H9 (cell line): Measurements from ENCODE around the gene ARHGEF6. TPM values are rescaled to one million over a fixed set of nuclear protein-coding genes. Genes with fewer than 3 reads are reported as not detected.

Source experiments
- DNase-seq: peaks from one replicate; pipeline ENCODE4 v3.0.0-alpha.2; 2017
- H2AFZ ChIP-seq: one replicate; pipeline ENCODE4 v1.6.1; 2013; ENCODE audit warnings: mild to moderate bottlenecking, low read length, control low read depth, moderate library complexity
- H2AK5ac ChIP-seq: 2 replicates; pipeline ENCODE4 v1.6.1; 2013; ENCODE audit warnings: low read length, control low read depth, mixed read lengths; ENCODE audit not compliant: insufficient read length
- H2BK120ac ChIP-seq: one replicate; pipeline ENCODE4 v1.6.1; 2013; ENCODE audit warnings: low read depth, mild to moderate bottlenecking, low read length, control low read depth, inconsistent platforms; ENCODE audit not compliant: poor library complexity, severe bottlenecking
- H2BK12ac ChIP-seq: 2 replicates; pipeline ENCODE4 v1.6.1; 2013; ENCODE audit warnings: low read length, control low read depth, mixed read lengths, low read depth; ENCODE audit not compliant: insufficient read length
- H2BK15ac ChIP-seq: 2 replicates; pipeline ENCODE4 v1.6.1; 2013; ENCODE audit warnings: low read depth, low read length, control low read depth
- H2BK20ac ChIP-seq: one replicate; pipeline ENCODE4 v1.6.1; 2013; ENCODE audit warnings: low read depth, mild to moderate bottlenecking, low read length, control low read depth, inconsistent platforms; ENCODE audit not compliant: poor library complexity, severe bottlenecking
- H2BK5ac ChIP-seq: 2 replicates; pipeline ENCODE4 v1.6.1; 2013; ENCODE audit warnings: low read length, control low read depth, mixed read lengths; ENCODE audit not compliant: insufficient read length
- H3K14ac ChIP-seq: 2 replicates; pipeline ENCODE4 v1.6.1; 2013; ENCODE audit warnings: low read length, control low read depth; ENCODE audit not compliant: insufficient read depth
- H3K18ac ChIP-seq: 2 replicates; pipeline ENCODE4 v1.6.1; 2013; ENCODE audit warnings: low read depth, mild to moderate bottlenecking, mixed read lengths, low read length, control low read depth; ENCODE audit not compliant: insufficient read length
- H3K23ac ChIP-seq: 2 replicates; pipeline ENCODE4 v1.6.1; 2013; ENCODE audit warnings: low read length, control low read depth, mixed read lengths, low read depth; ENCODE audit not compliant: insufficient read length
- H3K23me2 ChIP-seq: 2 replicates; pipeline ENCODE4 v1.6.1; 2013; ENCODE audit warnings: low read depth, mild to moderate bottlenecking, mixed read lengths, low read length, control low read depth; ENCODE audit not compliant: insufficient read length, poor library complexity, severe bottlenecking
- H3K27ac ChIP-seq: 2 replicates; pipeline ENCODE4 v1.5.1; 2013; ENCODE audit warnings: low read length, control low read depth, mixed read lengths, low read depth; ENCODE audit not compliant: insufficient read length
- H3K27me3 ChIP-seq: 2 replicates; pipeline ENCODE4 v1.6.1; 2013; ENCODE audit warnings: low read length, control low read depth, inconsistent platforms; ENCODE audit not compliant: insufficient read depth
- H3K4ac ChIP-seq: 2 replicates; pipeline ENCODE4 v1.6.1; 2013; ENCODE audit warnings: low read depth, mild to moderate bottlenecking, control low read depth, inconsistent platforms, low read length, moderate library complexity
- H3K4me1 ChIP-seq: 2 replicates; pipeline ENCODE4 v1.6.1; 2013; ENCODE audit warnings: low read length, control low read depth, inconsistent platforms; ENCODE audit not compliant: insufficient read depth
- H3K4me2 ChIP-seq: 2 replicates; pipeline ENCODE4 v1.6.1; 2013; ENCODE audit warnings: low read length, control low read depth, mixed read lengths; ENCODE audit not compliant: insufficient read length, insufficient read depth
- H3K56ac ChIP-seq: 2 replicates; pipeline ENCODE4 v1.6.1; 2013; ENCODE audit warnings: low read depth, mild to moderate bottlenecking, mixed read lengths, low read length, control low read depth; ENCODE audit not compliant: insufficient read length
- H3K79me1 ChIP-seq: 2 replicates; pipeline ENCODE4 v1.6.1; 2013; ENCODE audit warnings: low read depth, mild to moderate bottlenecking, moderate library complexity, low read length, control low read depth, inconsistent platforms; ENCODE audit not compliant: insufficient read depth, poor library complexity, severe bottlenecking
- H3K79me2 ChIP-seq: 2 replicates; pipeline ENCODE4 v1.6.1; 2013; ENCODE audit warnings: low read length, control low read depth, inconsistent platforms; ENCODE audit not compliant: insufficient read depth
- H3K9ac ChIP-seq: 2 replicates; pipeline ENCODE4 v1.6.1; 2013; ENCODE audit warnings: low read length, control low read depth, mixed read lengths; ENCODE audit not compliant: insufficient read length; ENCODE audit errors: extremely low read depth
- H3K9me3 ChIP-seq: one replicate; pipeline ENCODE4 v1.6.1; 2013; ENCODE audit warnings: low read depth, low read length, inconsistent platforms; ENCODE audit not compliant: control insufficient read depth
- H3T11ph ChIP-seq: one replicate; pipeline ENCODE4 v1.6.1; 2013; ENCODE audit warnings: mild to moderate bottlenecking, low read length, control low read depth, inconsistent platforms
- H4K20me1 ChIP-seq: one replicate; pipeline ENCODE4 v1.6.1; 2013; ENCODE audit not compliant: control insufficient read depth, insufficient read length, insufficient read depth
- H4K5ac ChIP-seq: 2 replicates; pipeline ENCODE4 v1.6.1; 2013; ENCODE audit warnings: low read depth, mild to moderate bottlenecking, mixed read lengths, low read length, control low read depth; ENCODE audit not compliant: insufficient read length
- H4K8ac ChIP-seq: replicated peaks from 2 replicates; pipeline ENCODE4 v1.6.1; 2013; ENCODE audit warnings: low read length, control low read depth, mixed read lengths, low read depth; ENCODE audit not compliant: insufficient read length
- H4K91ac ChIP-seq: 2 replicates; pipeline ENCODE4 v1.6.1; 2013; ENCODE audit warnings: low read depth, mild to moderate bottlenecking, moderate library complexity, mixed read lengths, low read length, control low read depth; ENCODE audit not compliant: insufficient read length
- H3K27ac Mint-ChIP-seq, 3 experiments: 2 replicates in 2 of 3; 3 replicates in 1 of 3; pipeline ENCODE4 v1.8.0; 2020 to 2021; ENCODE audit warnings: mixed read lengths in 3 of 3, mild to moderate bottlenecking in 1 of 3, moderate library complexity in 1 of 3
- H3K27me3 Mint-ChIP-seq: 2 replicates; pipeline ENCODE4 v1.8.0; 2021; ENCODE audit warnings: low read depth, mild to moderate bottlenecking, moderate library complexity, mixed read lengths
- H3K36me3 Mint-ChIP-seq, 3 experiments: 2 replicates in 2 of 3; 3 replicates in 1 of 3; pipeline ENCODE4 v1.8.0; 2020 to 2021; ENCODE audit warnings: low read depth in 3 of 3, mixed read lengths in 3 of 3; ENCODE audit not compliant: insufficient read depth in 1 of 3
- H3K4me1 Mint-ChIP-seq, 2 experiments: 2 replicates each; pipeline ENCODE4 v1.8.0; 2020; ENCODE audit warnings: mixed read lengths in 2 of 2
- H3K4me3 Mint-ChIP-seq, 2 experiments: 2 replicates in 1 of 2; 3 replicates in 1 of 2; pipeline ENCODE4 v1.8.0; 2020 to 2021; ENCODE audit warnings: mild to moderate bottlenecking in 2 of 2, mixed read lengths in 2 of 2, moderate library complexity in 1 of 2
- H3K9me3 Mint-ChIP-seq, 2 experiments: 2 replicates in 1 of 2; 3 replicates in 1 of 2; pipeline ENCODE4 v1.8.0; 2020; ENCODE audit warnings: mild to moderate bottlenecking in 2 of 2, mixed read lengths in 2 of 2, moderate library complexity in 1 of 2
- WGBS: extraction: QIAGEN DNeasy Blood & Tissue Kit; methylation state at CpG from one replicate; pipeline ENCODE4 v1.1.7; 2013; ENCODE audit warnings: missing lambda C conversion rate, low lambda C conversion rate, mixed read lengths; ENCODE audit not compliant: insufficient read length; ENCODE audit errors: extremely low coverage; 5-methylcytosine and 5-hydroxymethylcytosine counted together
- total RNA-seq: library from RNA; stranded (reverse); gene quantifications from 2 replicates; pipeline ENCODE4 v1.2.1, GENCODE V29; 2021
- TF ChIP-seq, protein P1 (sequence below): fragments of 200-600 bp; sonication (generic); conservative IDR thresholded peaks from 3 replicates; pipeline ENCODE4 v1.8.0; 2021; ENCODE audit warnings: antibody characterized with exemption, mild to moderate bottlenecking

Gene ARHGEF6
- total RNA-seq, 1 experiment from 2014 or later = 3.6 TPM

- Histone ChIP-seq H3K23me2 (no peaks in the 10 kb centered on the region), H2BK20ac (no peak overlapping the region), H3K79me2 (no peaks in the 10 kb centered on the region), H2BK15ac (no peak overlapping the region), H3T11ph (no peak overlapping the region), H3K4ac (no peak overlapping the region), H3K79me1 (no peaks in the 10 kb centered on the region), H3K14ac (no peak overlapping the region), H4K5ac (no peak overlapping the region), H3K4me2 (no peak overlapping the region), H4K20me1 (no peaks in the 10 kb centered on the region), H3K9ac (no peak overlapping the region), H3K4me1 (no peaks in the 10 kb centered on the region), H2AK5ac (no peak overlapping the region), H2BK120ac (no peak overlapping the region), H2AFZ (no peak overlapping the region), H3K18ac (no peak overlapping the region), H4K8ac (no peak overlapping the region), H3K27me3 (no peaks in the 10 kb centered on the region), H3K27ac (no peak overlapping the region), H3K56ac (no peak overlapping the region), H2BK12ac (no peak overlapping the region), H2BK5ac (no peak overlapping the region), H3K9me3 (peaks cover 20% of the 10 kb centered on the region), H4K91ac (no peak overlapping the region), H3K23ac (no peak overlapping the region)
- no peak for DNase-seq
- TF ChIP-seq, protein P1, sequence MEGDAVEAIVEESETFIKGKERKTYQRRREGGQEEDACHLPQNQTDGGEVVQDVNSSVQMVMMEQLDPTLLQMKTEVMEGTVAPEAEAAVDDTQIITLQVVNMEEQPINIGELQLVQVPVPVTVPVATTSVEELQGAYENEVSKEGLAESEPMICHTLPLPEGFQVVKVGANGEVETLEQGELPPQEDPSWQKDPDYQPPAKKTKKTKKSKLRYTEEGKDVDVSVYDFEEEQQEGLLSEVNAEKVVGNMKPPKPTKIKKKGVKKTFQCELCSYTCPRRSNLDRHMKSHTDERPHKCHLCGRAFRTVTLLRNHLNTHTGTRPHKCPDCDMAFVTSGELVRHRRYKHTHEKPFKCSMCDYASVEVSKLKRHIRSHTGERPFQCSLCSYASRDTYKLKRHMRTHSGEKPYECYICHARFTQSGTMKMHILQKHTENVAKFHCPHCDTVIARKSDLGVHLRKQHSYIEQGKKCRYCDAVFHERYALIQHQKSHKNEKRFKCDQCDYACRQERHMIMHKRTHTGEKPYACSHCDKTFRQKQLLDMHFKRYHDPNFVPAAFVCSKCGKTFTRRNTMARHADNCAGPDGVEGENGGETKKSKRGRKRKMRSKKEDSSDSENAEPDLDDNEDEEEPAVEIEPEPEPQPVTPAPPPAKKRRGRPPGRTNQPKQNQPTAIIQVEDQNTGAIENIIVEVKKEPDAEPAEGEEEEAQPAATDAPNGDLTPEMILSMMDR = no peak
- no CpG with 5 or more reads among the region's 2 CpGs for WGBS
- H3K27ac Mint-ChIP-seq = no peak overlapping the region
- no peaks in the 10 kb centered on the region for H3K27me3 Mint-ChIP-seq
- H3K4me1 Mint-ChIP-seq = peaks cover 6 to 18% of the 10 kb centered on the region in 2 experiments
- no peak overlapping the region for H3K4me3 Mint-ChIP-seq
- peaks cover 0 to 3% (median 0%) of the 10 kb centered on the region in 3 experiments; a peak in 3 of 7 replicates for H3K36me3 Mint-ChIP-seq
- H3K9me3 Mint-ChIP-seq = peaks cover 68 to 73% of the 10 kb centered on the region in 2 experiments
These were observed 21.8 kb upstream of the ARHGEF6 start for GRCh38 chrX:136802515-136802914.
